Measurements from ENCODE around the gene SIRT5. TPM values are rescaled to one million over a fixed set of nuclear protein-coding genes. Genes with fewer than 3 reads are reported as not detected.

SIRT5 gene
- total RNA-seq, 1 donor from 2014 or later: 8.9 TPM

Other genes starting within 250 kb of the SIRT5 start
- 26.2 and 30.2 TPM in 2 replicates for gene TBC1D7, start 246.1 kb upstream of the SIRT5 start, total RNA-seq
- gene GFOD1, start 87.0 kb upstream of the SIRT5 start, total RNA-seq: 18.2 and 34.3 TPM in 2 replicates
- gene NOL7, start 40.7 kb downstream of the SIRT5 start, total RNA-seq: 125 and 160 TPM in 2 replicates
- gene RANBP9, start 137.2 kb downstream of the SIRT5 start, total RNA-seq: 26.5 and 29.8 TPM in 2 replicates
- gene MCUR1, start 240.0 kb downstream of the SIRT5 start, total RNA-seq: 12.6 and 13.8 TPM in 2 replicates